ENCODE results near the gene HDAC3. TPM values are rescaled to one million over a fixed set of nuclear protein-coding genes. Genes with fewer than 3 reads are reported as not detected.

HDAC3 gene
- total and polyA plus RNA-seq, 12 donors = 53.1 to 101 (median 80.5) TPM

DNA sequence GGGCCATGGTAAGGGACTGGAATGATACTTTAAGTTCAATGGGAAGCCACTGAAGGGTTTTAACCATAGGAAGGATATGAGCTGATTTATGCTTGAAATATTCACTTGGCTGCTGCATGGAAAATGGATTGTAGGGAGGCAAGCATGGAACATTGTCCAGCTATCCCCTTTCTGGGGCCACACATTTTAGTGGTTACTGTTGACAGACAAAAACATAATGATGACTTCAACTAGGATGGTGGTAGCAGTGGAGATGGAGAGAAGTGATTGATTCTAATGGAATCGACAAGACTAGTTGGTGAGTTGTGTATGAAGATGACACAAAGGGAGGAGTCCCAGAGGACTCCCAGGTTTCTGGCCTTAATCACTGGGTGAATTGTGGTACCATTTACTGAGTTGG lies 20.8 kb upstream of the HDAC3 start:
- TF ChIP-seq CTCF (IDR thresholded peaks at IDR 0.05) (no peak), POLR2A (IDR thresholded peaks at IDR 0.05) (no peak)
- peaks cover 0 to 7% of the 10 kb centered on the region in 2 donors for H3K36me3 ChIP-seq (replicated peaks in 1 of 2)
- H3K4me3 ChIP-seq = no peak overlapping the region
- no peak for DNase-seq
- H3K4me1 ChIP-seq (replicated peaks in 1 of 2) = no peaks in the 10 kb centered on the region
- H3K27me3 ChIP-seq = no peaks in the 10 kb centered on the region
- no peaks in the 10 kb centered on the region for H3K9me3 ChIP-seq (replicated peaks in 1 of 3)
- intact Hi-C loops (cut with DNase I) = no loop called here
- WGBS, 4 donors = 96 to 100% (median 100%) methylated on average over 1 of the region's 1 CpG
- H3K27ac ChIP-seq = no peak overlapping the region

GRCh38 chr5:141656396-141656795 lies 19.7 kb upstream of the HDAC3 start:
- H3K27ac ChIP-seq = no peak overlapping the region
- DNase-seq = no peak
- TF ChIP-seq CTCF (IDR thresholded peaks at IDR 0.05) (no peak), POLR2A (IDR thresholded peaks at IDR 0.05) (no peak)
- peaks cover 0 to 3% of the 10 kb centered on the region in 2 donors for H3K4me1 ChIP-seq (replicated peaks in 1 of 2)
- no peaks in the 10 kb centered on the region for H3K9me3 ChIP-seq (replicated peaks in 1 of 3)
- H3K36me3 ChIP-seq (replicated peaks in 1 of 2) = peaks cover 0 to 7% of the 10 kb centered on the region in 2 donors
- intact Hi-C loops (cut with DNase I) = no loop called here
- no peak overlapping the region for H3K4me3 ChIP-seq
- WGBS, 4 donors = 89 to 96% (median 94%) methylated on average over 4 to 9 of the region's 9 CpGs
- H3K27me3 ChIP-seq = no peaks in the 10 kb centered on the region

GRCh38 chr5:141655020-141655419 lies 18.4 kb upstream of the HDAC3 start:
- Histone ChIP-seq H3K27me3 (no peaks in the 10 kb centered on the region), H3K4me1 (replicated peaks in 1 of 2) (peaks cover 0 to 4% of the 10 kb centered on the region in 2 donors), H3K4me3 (no peak overlapping the region), H3K27ac (no peak overlapping the region), H3K9me3 (replicated peaks in 1 of 3) (no peaks in the 10 kb centered on the region), H3K36me3 (replicated peaks in 1 of 2) (peaks cover 0 to 7% of the 10 kb centered on the region in 2 donors)
- 82 to 91% (median 86%) methylated on average over 7 of the region's 7 CpGs for WGBS, 4 donors
- no peak for DNase-seq
- no peak for TF ChIP-seq POLR2A (IDR thresholded peaks at IDR 0.05)
- no peak for TF ChIP-seq CTCF (IDR thresholded peaks at IDR 0.05)
- intact Hi-C loops (cut with DNase I) = no loop called here

DNA sequence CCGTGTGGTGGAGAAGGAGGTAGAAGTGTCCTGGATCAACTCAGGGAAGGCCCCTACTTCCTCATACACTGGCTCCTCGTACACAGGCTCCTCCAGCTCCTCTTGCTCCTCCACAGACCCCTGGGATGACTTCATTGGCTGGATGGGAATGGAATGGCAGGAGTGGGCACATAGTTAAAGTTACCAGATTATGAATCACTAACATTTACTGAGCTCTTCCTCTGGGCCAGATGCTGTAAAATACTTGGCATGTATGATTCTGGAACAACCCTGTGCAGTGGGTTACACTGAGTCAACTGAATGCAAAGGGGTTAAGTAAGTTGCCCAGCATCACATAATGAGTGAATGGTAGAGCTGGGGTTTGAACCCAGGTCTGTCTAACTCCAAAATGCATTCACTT lies 17.6 kb upstream of the HDAC3 start:
- Histone ChIP-seq H3K9me3 (replicated peaks in 1 of 3) (no peaks in the 10 kb centered on the region), H3K27me3 (no peaks in the 10 kb centered on the region), H3K36me3 (replicated peaks in 1 of 2) (peaks cover 0 to 7% of the 10 kb centered on the region in 2 donors), H3K27ac (no peak overlapping the region), H3K4me3 (no peak overlapping the region), H3K4me1 (replicated peaks in 1 of 2) (peaks cover 0 to 4% of the 10 kb centered on the region in 2 donors)
- WGBS, 4 donors = 67 to 80% (median 72%) methylated on average over 1 to 2 of the region's 2 CpGs
- intact Hi-C loops (cut with DNase I) = no loop called here
- TF ChIP-seq POLR2A (IDR thresholded peaks at IDR 0.05) (no peak), CTCF (IDR thresholded peaks at IDR 0.05) (no peak)
- DNase-seq = no peak
